ENCODE results near the gene TAF15.

TAF15 gene

GRCh38 chr17:35790841-35791240 lies 18.4 kb upstream of the TAF15 start:
- Histone ChIP-seq H3K4me2 (ENCODE audit: low read length) (no peak overlapping the region), H3K36me3 (ENCODE audit: insufficient read depth, low read length) (no peaks in the 10 kb centered on the region), H3K4me3 (ENCODE audit: low read length) (no peak overlapping the region), H3K27me3 (ENCODE audit: control insufficient read depth, insufficient read depth, low read length) (peaks cover 33% of the 10 kb centered on the region), H3K9me3 (replicated peaks; ENCODE audit: low read length) (no peaks in the 10 kb centered on the region), H3K9ac (ENCODE audit: low read depth, low read length) (no peak overlapping the region), H3K4me1 (ENCODE audit: control insufficient read depth, insufficient read depth, low read length) (peaks cover 40% of the 10 kb centered on the region)

GRCh38 chr17:35791681-35792350 lies 17.5 kb upstream of the TAF15 start:
- Histone ChIP-seq H3K4me1 (ENCODE audit: control insufficient read depth, insufficient read depth, low read length) (peaks cover 34% of the 10 kb centered on the region), H3K9ac (ENCODE audit: low read depth, low read length) (no peak overlapping the region), H3K36me3 (ENCODE audit: insufficient read depth, low read length) (no peaks in the 10 kb centered on the region), H3K27me3 (ENCODE audit: control insufficient read depth, insufficient read depth, low read length) (peaks cover 43% of the 10 kb centered on the region), H3K4me3 (ENCODE audit: low read length) (no peak overlapping the region), H3K9me3 (replicated peaks; ENCODE audit: low read length) (no peaks in the 10 kb centered on the region), H3K4me2 (ENCODE audit: low read length) (no peak overlapping the region)

- Histone ChIP-seq H3K27me3 (ENCODE audit: control insufficient read depth, insufficient read depth, low read length) (peaks cover 57% of the 10 kb centered on the region), H3K4me3 (ENCODE audit: low read length) (no peak overlapping the region), H3K4me1 (ENCODE audit: control insufficient read depth, insufficient read depth, low read length) (peaks cover 20% of the 10 kb centered on the region), H3K36me3 (ENCODE audit: insufficient read depth, low read length) (no peaks in the 10 kb centered on the region), H3K9me3 (replicated peaks; ENCODE audit: low read length) (no peaks in the 10 kb centered on the region), H3K9ac (ENCODE audit: low read depth, low read length) (no peak overlapping the region), H3K4me2 (ENCODE audit: low read length) (no peak overlapping the region)
Observed at GRCh38 chr17:35793257-35793656, 16.0 kb upstream of the TAF15 start.

GRCh38 chr17:35795007-35795870 lies 14.0 kb upstream of the TAF15 start, which contains the start of gene MMP28:
Gene MMP28, minus strand, starts transcription at chr17:35795641. Its CDS starts 264 bp downstream, at chr17:35795377.
- no peak within 1 kb of the TSS for H3K9ac ChIP-seq (ENCODE audit: low read depth, low read length)
- peak within 1 kb of the TSS; percentile 65 for H3K4me3 ChIP-seq (ENCODE audit: low read length)
- no peaks in the 10 kb centered on the region for H3K36me3 ChIP-seq (ENCODE audit: insufficient read depth, low read length)
- peaks cover 14% of the 10 kb centered on the region for H3K4me1 ChIP-seq (ENCODE audit: control insufficient read depth, insufficient read depth, low read length)
- H3K9me3 ChIP-seq (replicated peaks; ENCODE audit: low read length): no peaks in the 10 kb centered on the region
- peak within 1 kb of the TSS; percentile 89 for H3K4me2 ChIP-seq (ENCODE audit: low read length)
- H3K27me3 ChIP-seq (ENCODE audit: control insufficient read depth, insufficient read depth, low read length): peaks cover 68% of the 10 kb centered on the region

- Histone ChIP-seq H3K9me3 (replicated peaks; ENCODE audit: low read length) (no peaks in the 10 kb centered on the region), H3K4me2 (ENCODE audit: low read length) (peak overlapping the region; percentile 89), H3K36me3 (ENCODE audit: insufficient read depth, low read length) (no peaks in the 10 kb centered on the region), H3K27me3 (ENCODE audit: control insufficient read depth, insufficient read depth, low read length) (peaks cover 73% of the 10 kb centered on the region), H3K9ac (ENCODE audit: low read depth, low read length) (no peak overlapping the region), H3K4me1 (ENCODE audit: control insufficient read depth, insufficient read depth, low read length) (peaks cover 17% of the 10 kb centered on the region), H3K4me3 (ENCODE audit: low read length) (peak overlapping the region; percentile 65)
Observed at GRCh38 chr17:35795871-35796265, 13.4 kb upstream of the TAF15 start.

GRCh38 chr17:35796942-35797341 lies 12.3 kb upstream of the TAF15 start:
- Histone ChIP-seq H3K4me1 (ENCODE audit: control insufficient read depth, insufficient read depth, low read length) (peaks cover 17% of the 10 kb centered on the region), H3K4me3 (ENCODE audit: low read length) (no peak overlapping the region), H3K9me3 (replicated peaks; ENCODE audit: low read length) (no peaks in the 10 kb centered on the region), H3K36me3 (ENCODE audit: insufficient read depth, low read length) (no peaks in the 10 kb centered on the region), H3K27me3 (ENCODE audit: control insufficient read depth, insufficient read depth, low read length) (peaks cover 76% of the 10 kb centered on the region), H3K4me2 (ENCODE audit: low read length) (no peak overlapping the region), H3K9ac (ENCODE audit: low read depth, low read length) (no peak overlapping the region)

- no peaks in the 10 kb centered on the region for H3K36me3 ChIP-seq (ENCODE audit: insufficient read depth, low read length)
- H3K9me3 ChIP-seq (replicated peaks; ENCODE audit: low read length): no peaks in the 10 kb centered on the region
- no peak overlapping the region for H3K4me3 ChIP-seq (ENCODE audit: low read length)
- peaks cover 17% of the 10 kb centered on the region for H3K4me1 ChIP-seq (ENCODE audit: control insufficient read depth, insufficient read depth, low read length)
- peaks cover 72% of the 10 kb centered on the region for H3K27me3 ChIP-seq (ENCODE audit: control insufficient read depth, insufficient read depth, low read length)
- no peak overlapping the region for H3K4me2 ChIP-seq (ENCODE audit: low read length)
- no peak overlapping the region for H3K9ac ChIP-seq (ENCODE audit: low read depth, low read length)
Observed at GRCh38 chr17:35797370-35797769, 11.9 kb upstream of the TAF15 start.

GRCh38 chr17:35797918-35798317 lies 11.4 kb upstream of the TAF15 start:
- H3K9me3 ChIP-seq (replicated peaks; ENCODE audit: low read length): no peaks in the 10 kb centered on the region
- H3K9ac ChIP-seq (ENCODE audit: low read depth, low read length): no peak overlapping the region
- H3K4me1 ChIP-seq (ENCODE audit: control insufficient read depth, insufficient read depth, low read length): peaks cover 17% of the 10 kb centered on the region
- no peaks in the 10 kb centered on the region for H3K36me3 ChIP-seq (ENCODE audit: insufficient read depth, low read length)
- no peak overlapping the region for H3K4me2 ChIP-seq (ENCODE audit: low read length)
- H3K4me3 ChIP-seq (ENCODE audit: low read length): no peak overlapping the region
- H3K27me3 ChIP-seq (ENCODE audit: control insufficient read depth, insufficient read depth, low read length): peaks cover 67% of the 10 kb centered on the region

- Histone ChIP-seq H3K4me1 (ENCODE audit: control insufficient read depth, insufficient read depth, low read length) (peaks cover 13% of the 10 kb centered on the region), H3K9ac (ENCODE audit: low read depth, low read length) (no peak overlapping the region), H3K36me3 (ENCODE audit: insufficient read depth, low read length) (no peaks in the 10 kb centered on the region)
Observed at GRCh38 chr17:35799942-35800341, 9.3 kb upstream of the TAF15 start.

GRCh38 chr17:35801583-35802224 lies 7.6 kb upstream of the TAF15 start:
- no peak overlapping the region for H3K4me2 ChIP-seq (ENCODE audit: low read length)
- H3K4me1 ChIP-seq (ENCODE audit: control insufficient read depth, insufficient read depth, low read length): peaks cover 10% of the 10 kb centered on the region
- peaks cover 37% of the 10 kb centered on the region for H3K27me3 ChIP-seq (ENCODE audit: control insufficient read depth, insufficient read depth, low read length)
- H3K9me3 ChIP-seq (replicated peaks; ENCODE audit: low read length): no peaks in the 10 kb centered on the region
- no peaks in the 10 kb centered on the region for H3K36me3 ChIP-seq (ENCODE audit: insufficient read depth, low read length)
- H3K9ac ChIP-seq (ENCODE audit: low read depth, low read length): no peak overlapping the region
- H3K4me3 ChIP-seq (ENCODE audit: low read length): no peak overlapping the region

More at GRCh38 chr17:35799942-35800341, 9.3 kb upstream of the TAF15 start:
- Histone ChIP-seq H3K27me3 (ENCODE audit: control insufficient read depth, insufficient read depth, low read length) (peaks cover 54% of the 10 kb centered on the region), H3K4me3 (ENCODE audit: low read length) (no peak overlapping the region), H3K9me3 (replicated peaks; ENCODE audit: low read length) (no peaks in the 10 kb centered on the region), H3K4me2 (ENCODE audit: low read length) (no peak overlapping the region)

- Histone ChIP-seq H3K9ac (ENCODE audit: low read depth, low read length) (no peak overlapping the region), H3K4me1 (ENCODE audit: control insufficient read depth, insufficient read depth, low read length) (peaks cover 29% of the 10 kb centered on the region), H3K36me3 (ENCODE audit: insufficient read depth, low read length) (no peaks in the 10 kb centered on the region), H3K9me3 (replicated peaks; ENCODE audit: low read length) (no peaks in the 10 kb centered on the region), H3K4me2 (ENCODE audit: low read length) (no peak overlapping the region), H3K4me3 (ENCODE audit: low read length) (no peak overlapping the region), H3K27me3 (ENCODE audit: control insufficient read depth, insufficient read depth, low read length) (peaks cover 13% of the 10 kb centered on the region)
Observed at GRCh38 chr17:35804658-35805192, 4.6 kb upstream of the TAF15 start.

Measured in skeletal muscle satellite cell (primary cell).